ENCODE data around the gene ZDBF2.
"Not testable (repeated sequence)": the region's sequence is repeated elsewhere in the genome, so short reads cannot be mapped to it uniquely, and the experiment has no call there.

Gene ZDBF2

DNA sequence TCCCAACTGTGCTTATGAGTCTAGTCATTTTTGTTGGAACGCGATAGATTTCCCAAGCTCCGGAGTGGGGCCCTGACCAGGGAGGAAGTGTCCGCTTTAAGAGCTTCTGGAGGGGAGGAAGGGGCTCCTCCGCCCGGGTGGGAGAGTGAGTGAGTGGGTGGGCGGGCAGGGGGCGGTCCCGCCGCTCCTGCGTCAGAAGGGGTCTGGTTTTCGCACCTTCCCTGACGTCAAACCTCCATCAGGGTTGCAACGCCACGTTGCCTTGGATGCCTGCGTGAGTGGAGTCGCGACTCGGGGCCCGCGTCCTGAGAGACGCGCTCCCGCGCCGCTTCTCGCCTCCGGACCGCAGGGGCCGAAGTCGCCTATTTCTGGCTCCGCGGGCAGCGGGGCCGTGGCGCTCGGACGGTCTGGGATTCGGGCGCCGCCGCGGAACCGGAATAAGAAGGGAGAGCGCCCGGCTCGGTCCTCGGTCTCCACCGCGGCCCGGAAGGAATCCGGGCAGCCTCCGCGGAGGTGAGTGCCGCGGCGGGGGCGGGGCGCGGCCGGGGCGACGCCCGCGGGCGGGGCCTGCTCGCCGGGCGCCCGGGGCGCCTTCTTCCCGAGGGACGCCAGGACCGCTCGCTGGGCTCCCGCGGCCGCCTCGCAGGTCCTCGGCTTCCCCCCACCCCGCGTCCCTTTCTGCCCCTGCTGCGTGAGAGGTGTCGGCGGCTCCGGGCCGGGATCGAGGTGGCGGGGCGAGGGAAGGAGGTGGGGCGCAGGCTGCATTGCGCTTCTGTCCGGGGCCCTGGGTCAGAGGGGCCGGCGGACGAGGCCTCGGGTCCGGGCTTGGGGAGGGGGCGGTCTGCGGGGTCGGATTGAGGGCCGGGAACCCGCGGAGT is at the start of gene ZDBF2:
TSS of gene ZDBF2 (plus strand) at position 230 of the 878 bp plus-strand sequence. CDS start 7,187 bp downstream, outside the sequence.
- DNase-seq (ENCODE audit: low spot score): no peak

DNA sequence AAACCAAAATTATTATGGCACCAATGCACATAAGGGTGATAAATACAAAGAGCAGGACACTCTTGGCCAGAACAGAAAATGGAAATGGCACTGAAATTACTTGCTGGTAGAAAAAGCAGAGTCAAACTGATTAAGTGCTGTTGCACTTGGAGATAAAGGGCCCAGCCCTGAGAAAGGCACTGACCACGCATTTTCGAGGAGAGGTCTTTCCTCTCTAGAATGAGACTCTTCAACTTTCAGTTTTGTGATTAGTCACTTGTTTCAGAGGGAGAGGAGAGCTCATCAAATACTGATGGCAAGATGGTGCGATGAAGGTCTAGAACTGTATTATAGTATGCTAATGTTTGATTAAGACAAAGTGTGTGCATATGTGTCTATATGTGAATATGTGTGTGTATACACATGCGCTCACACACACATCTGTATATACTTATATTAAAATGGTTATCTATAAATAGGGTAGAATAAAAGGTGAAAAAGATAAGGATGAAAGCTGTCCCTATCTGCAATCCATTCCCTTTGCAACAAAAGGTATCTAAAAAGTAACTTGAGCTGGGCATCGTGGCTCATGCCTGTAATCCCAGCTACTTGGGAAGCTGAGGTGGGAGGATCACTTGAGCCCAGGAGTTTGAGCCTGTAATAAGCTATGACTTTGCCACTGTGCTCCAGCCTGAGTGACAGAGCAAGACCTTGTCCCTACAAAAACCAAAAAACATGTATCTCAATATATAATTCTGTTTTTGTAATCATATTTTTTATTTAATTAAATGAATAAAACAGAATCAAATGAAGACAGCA is 48.8 kb upstream of the ZDBF2 start:
- DNase-seq (ENCODE audit: low spot score): no peak

DNA sequence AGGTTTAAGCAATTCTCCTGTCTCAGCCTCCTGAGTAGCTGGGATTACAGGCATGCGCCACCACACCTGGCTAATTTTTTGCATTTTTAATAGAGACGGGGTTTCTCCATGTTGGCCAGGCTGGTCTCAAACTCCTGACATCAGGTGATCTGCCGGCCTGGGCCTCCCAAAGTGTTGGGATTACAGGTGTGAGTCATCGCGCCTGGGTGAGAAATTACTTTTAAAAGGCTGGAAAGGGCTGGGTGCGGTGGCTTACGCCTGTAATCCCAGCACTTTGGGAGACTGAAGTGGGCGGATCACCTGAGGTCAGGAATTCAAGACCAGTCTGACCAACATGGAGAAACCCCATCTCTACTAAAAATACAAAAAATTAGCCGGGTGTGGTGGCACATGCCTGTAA is 45.8 kb upstream of the ZDBF2 start:
- DNase-seq (ENCODE audit: low spot score): not testable (repeated sequence)

DNA sequence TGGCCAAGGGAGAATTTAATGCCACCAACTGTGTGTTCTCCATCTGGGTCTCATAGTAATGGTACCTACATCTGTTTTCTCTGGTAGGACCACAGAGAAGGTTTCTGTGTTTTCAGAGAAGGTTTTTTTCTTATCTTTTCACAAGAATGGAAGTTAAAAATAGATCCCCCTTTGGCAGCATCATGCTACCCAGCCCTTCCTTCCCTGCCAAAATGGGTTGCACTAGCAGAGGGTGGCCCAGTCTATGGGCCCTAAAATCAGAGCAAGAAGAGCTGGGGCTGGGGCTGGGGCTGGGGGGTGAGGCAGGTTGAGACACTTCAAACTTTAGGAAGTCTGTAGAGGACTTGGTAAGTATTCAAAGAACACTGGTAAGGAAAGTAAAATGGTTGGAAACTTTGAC is 44.8 kb upstream of the ZDBF2 start:
- DNase-seq (ENCODE audit: low spot score): no peak

DNA sequence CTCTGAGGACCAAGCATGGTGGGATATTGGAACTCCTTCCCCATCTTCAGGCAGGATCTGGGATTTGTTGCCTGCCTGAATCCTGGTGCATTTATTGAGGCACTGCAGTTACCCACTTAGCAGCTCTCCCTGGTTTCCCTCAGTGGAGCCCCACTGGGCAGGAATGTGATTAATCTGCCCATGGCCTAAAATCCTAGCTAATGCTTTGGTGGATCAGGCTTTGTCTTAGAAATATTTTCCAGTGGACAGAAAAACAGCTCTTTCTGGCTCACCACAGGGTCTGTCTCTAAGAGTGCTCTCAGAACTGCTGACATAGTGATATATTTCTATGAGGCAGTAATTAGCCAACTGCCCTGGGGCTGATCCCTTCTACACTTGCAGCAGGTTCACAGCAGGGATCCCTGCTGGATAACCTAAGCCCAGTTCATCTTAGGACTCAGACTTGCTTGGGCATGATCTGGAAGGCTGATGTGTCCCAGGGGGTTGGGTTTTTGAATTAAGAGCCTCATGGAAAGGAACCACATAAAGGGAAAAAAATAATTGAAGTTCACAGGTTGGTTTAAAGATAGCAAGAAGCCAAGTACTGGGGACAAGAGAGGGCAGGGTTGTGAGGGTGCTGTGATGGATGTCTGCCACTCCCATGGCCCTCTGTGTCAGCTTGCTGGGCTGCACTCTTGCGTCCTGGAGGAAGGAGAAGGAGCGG is 44.3 kb upstream of the ZDBF2 start:
- no peak for DNase-seq (ENCODE audit: low spot score)

DNA sequence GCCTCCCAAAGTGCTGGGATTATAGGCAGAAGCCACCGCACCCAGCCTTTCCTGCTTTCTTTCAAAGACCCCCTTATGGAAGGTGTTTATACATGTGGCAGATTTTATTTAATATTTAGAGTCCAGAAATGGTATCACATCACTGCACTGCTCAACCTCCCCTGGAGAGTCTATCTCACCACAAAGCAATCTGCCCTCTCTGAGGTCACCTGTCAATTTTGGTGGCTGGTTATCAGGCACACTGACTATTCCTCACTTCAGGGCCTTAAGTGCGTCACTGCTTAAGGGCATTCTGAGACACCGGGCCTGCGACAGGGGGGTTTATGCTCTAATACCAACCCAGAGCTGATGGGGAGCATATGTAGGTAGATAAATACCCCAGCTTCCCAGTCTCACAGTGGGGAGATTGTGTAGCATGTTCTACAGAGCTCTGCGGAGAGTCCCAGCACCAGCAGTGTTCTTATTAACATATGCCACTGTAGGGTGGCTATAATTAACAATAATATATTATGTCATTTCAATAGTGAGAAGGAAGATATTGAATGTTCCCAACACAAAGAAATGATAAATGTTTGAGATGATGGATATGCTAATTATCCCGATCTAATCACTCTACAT is 42.7 kb upstream of the ZDBF2 start:
- DNase-seq (ENCODE audit: low spot score): no peak

DNA sequence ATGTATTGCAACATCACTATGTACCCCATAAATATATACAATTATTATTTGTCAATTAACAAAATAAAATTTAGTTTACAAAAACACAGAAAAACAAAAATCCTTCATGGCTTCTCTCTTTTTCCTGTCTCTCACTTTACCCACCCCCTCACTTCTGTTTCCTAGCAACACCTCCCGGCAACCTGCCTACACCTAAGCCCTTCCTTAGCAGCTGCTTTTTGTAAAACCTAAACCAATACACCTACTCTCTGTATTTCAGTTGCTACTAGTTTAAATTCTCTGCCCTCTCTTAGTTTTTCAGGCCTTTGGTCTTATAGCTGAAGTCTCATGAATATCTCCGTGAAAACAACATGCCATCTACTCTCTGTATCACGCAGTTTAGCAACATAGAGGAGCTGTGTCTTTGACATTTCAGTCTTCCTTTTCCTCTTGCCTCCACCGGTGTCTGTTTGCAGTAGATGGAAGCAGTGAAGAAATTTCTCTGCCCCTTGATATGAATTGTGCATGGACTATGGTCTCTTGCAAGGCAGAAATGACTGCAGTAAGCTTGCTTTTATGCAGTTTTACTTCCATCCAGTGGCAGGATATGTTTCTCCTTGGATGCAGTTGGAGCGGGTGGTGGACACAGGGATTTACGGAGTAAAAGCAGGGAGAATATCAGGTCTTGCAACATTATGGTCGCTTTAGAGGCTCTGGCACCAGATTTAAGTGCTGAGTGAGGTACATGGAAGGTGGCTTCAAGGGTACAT is 42.0 kb upstream of the ZDBF2 start:
- DNase-seq (ENCODE audit: low spot score): no peak

DNA sequence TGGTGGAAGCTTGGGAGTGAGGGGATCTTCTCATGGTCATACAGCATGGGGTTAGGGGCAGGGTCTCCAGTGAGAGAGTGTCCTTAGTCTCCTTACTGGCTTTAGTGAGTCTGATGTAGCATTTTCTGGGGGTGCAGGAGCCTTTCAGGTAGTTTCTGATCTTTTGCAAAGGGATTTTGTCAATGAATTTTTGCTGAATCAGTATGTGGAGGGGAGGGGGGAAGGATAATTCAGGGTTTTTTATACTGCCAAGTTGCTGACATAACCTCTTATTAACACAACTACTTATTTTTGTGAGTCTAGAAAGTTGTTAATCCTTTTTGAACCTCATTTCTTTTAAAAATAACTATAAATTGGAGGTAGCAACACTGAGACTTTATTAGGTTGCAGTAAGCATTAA is 35.3 kb upstream of the ZDBF2 start:
- DNase-seq (ENCODE audit: low spot score): no peak

DNA sequence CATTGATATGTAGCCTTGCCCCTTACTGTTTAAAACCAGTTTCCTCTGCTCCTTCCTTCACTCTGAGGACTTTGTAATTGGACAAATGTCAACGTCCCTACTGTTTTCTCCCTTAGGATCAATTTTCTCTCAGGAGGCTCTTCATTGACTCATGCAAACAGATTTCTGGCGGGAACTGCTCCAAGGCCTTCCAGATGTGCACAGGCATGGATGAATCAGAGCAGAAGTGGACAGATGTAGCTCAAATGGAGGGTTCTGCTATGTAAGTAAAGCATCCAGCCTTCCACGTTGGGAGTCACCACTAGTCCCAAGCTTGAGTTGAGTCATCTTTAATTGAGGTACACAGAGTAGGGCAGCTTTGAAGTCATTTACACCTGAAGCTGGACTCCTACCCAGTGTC is 34.1 kb upstream of the ZDBF2 start:
- no peak for DNase-seq (ENCODE audit: low spot score)

DNA sequence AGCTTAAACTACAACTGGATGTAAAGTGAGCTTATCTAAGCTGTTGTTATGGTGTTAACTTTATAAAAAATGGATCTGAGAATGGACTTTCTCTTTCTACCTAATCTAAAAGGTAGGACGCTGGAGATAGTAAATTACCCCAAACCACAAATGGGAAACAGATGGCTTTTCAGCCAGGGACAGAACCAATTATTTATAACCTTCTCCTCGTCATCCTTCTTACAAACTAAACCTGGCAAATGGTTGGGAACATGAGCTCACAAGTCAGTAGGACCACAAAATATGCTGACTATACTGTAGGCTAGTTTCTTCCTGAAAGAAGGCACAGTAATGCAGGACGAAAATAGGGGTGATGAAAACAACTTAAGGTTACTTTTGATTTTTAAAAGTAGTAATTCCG is 32.7 kb upstream of the ZDBF2 start:
- no peak for DNase-seq (ENCODE audit: low spot score)

DNA sequence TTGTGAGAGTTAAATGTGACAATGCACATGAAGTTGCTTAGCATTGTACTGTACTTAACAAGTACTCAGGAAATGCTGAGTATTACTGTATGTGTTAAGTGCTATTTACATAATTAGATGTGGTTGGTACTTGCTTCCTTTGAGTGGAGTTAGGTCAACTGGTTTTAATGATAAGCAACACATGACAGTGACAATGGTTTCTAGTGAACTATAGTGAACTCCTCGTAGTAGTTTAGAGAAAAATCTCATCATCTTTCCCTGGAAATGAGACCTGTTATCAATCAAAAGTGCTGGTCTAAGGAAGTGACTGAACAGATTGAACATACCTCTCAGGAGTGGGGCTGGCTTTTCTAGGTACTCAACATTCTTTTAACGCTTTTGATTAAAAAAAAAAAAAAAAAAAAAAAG is 29.2 kb upstream of the ZDBF2 start:
- no peak for DNase-seq (ENCODE audit: low spot score)

DNA sequence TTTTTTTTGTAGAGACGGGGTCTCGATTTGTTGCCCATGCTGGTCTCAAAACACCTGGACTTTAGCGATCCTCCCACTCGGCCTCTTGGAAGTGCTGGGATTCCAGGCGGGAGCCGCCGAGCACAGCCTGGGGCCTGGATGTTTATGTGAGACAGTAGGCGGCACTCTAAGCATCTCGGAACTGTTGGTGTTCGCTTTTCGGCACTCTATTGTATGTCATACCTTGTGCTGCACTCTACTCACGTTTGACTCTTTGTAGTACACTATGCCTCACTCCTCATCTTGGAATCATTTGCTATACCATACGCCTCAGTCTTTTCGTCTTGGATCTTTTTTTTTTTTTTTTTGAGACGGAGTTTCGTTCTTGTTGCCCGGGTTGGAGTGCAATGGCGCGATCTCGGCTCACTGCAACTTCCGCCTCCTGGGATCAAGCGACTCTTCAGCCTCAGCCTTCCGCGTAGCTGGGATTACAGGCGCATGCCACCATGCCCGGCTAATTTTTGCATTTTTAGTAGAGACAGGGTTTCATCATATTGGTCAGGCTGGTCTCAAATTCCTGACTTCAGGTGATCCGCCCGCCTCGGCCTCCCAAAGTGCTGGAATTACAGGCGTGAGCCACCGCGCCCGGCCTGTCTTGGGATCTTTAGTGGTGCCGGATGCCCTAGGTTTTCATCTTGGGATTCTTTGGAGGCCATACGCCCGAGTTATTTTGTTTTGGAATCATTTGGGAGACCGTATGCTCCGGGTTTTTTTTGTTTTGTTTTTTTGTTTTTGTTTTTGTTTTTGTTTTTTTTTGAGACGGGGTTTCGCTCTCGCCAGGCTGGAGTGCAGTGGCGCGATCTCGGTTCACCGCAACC is 24.2 kb upstream of the ZDBF2 start:
- peak; percentile 16 for DNase-seq (ENCODE audit: low spot score)

DNA sequence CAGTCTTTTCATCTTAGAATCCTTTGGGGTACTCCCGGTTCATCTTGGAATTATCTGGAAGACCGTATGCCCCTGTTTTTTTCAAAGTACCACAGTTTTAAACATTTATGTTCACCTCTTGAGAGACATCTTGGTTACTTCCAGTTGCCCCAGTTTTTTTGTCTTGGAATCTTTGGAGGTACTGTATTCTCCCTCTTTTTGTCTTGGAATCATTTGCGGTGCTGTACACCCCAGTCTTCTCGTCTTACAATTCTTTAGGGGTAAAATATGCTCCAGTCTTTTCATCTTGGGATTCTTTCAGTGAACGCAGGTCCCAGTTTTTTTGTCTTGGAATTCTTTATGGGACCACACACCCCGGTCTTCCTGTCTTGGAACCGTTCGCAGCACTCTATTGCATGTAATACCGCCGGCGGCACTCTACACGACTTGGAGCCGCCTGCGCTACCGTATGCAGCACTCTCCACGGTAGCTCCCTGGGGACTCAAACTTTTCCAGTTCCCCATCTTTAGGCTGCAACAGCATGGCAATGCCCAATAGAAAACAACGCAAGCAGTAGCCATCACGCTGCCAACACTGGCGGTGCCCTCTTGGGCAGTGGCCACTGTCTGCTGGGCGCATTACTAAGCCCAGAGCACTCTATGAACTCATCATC is 21.2 kb upstream of the ZDBF2 start:
- DNase-seq (ENCODE audit: low spot score): no peak

DNA sequence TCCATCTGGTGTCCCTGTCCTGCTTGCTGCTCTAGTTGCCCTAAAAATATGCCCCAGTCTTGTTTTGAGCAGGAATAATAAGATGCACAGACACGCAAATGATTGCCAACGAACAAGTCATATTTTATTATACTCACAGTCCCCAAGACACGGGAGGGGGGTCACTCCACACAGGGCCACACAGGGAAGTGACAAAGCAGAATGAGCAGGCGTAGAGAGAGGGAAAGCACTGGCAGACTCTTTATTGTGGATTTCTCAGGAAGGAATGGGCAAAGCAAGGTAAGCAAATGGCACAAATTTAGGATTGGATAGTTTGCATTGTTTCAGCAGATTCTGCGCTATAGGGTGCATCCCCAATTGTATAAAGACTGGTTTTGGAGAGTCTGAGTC is 20.7 kb upstream of the ZDBF2 start:
- no peak for DNase-seq (ENCODE audit: low spot score)

DNA sequence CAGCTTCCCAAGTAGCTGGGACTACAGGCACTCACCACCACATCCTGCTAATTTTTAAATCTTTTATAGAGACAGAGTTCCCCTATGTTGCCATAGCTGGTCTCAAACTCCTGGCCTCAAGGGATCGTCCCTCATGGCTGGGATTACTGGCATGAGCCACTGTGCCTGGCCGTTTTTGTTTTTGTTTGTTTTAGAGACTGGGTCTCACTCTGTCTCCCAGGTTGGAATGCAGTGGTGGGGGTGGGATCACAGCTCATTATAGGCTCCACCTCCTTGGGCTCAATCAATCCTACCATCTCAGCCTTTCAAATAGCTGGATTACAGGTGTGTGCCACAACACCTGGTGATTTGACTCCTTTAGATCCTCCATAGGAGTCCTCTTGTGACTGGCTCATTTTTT is 19.5 kb upstream of the ZDBF2 start:
- DNase-seq (ENCODE audit: low spot score): no peak

DNA sequence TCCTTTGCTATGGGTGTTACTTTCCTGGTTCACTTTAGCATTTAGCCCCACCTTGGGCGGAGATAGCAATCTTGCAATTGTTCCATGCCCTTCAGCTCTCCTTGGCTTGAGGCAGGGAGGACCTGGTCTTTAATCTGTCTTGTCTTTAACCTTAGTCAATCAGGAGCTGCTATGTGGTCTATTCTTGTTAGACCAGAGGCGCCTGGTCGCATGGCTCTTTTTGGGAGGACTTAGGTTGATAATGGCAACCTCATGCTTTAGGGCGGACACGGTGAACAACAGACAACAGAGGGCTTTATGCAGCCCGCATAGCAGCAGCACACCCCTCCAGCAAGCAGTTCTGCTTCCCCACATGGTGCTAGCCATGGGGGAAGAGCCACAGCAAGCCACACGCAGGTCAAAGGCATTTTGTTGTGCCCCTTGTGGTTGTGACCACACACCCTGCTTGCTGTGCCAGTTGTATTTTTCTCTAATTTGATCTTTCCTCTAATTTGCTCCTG is 17.7 kb upstream of the ZDBF2 start:
- DNase-seq (ENCODE audit: low spot score): no peak

DNA sequence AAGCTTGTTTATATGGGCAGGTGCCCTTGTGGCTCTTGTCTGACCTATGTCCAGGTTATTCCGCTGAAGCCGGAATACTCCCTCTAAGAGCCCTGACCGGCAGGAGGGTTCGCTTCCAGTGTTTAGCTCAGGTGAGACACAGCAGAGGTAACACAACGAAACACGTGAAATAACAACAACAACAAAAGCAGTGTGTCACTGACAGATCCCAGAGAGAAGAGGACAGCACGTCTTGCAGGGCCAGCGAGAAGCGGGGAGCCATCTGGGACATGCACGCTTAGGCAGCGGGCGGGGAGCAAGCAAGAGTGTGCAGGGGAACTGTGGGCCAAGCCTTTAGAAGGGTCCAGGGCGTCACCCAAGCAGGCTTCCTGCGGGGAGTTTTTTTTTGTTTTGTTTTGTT is 17.1 kb upstream of the ZDBF2 start:
- no peak for DNase-seq (ENCODE audit: low spot score)

DNA sequence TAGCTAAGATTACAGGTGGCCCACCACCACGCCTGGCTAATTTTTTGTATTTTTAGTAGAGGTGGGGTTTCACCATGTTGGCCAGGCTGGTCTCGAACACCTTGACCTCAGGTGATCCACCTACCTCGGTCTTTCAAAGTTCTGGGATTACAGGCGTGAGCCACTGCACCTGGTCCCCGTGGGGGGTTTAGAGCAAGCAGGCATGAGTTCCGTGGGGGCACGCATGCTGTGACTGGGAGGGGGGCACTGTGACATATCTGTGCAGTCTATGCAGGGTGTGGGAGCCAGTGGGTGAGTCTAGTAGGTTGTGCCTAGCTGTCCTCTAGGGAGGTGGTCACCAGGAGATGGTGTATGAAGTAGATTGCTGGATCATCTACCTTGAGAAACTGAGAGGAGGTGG is 16.6 kb upstream of the ZDBF2 start:
- DNase-seq (ENCODE audit: low spot score): no peak

DNA sequence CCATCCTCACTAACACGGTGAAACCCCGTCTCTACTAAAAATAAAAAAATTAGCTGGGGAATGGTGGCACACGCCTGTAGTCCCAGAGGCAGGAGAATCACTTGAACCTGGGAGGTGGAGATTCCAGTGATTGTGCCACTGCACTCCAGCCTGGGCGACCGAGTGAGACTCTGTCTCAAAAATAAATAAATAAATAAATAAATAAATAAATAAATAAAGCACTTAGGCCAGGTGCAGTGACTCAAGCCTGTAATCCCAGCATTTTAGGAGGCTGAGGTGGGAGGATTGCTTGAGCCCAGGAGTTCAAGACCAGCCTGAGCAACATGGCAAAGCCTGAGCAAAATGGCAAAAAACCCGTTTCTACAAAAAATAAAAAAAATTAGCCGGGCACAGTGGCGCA is 15.8 kb upstream of the ZDBF2 start:
- DNase-seq (ENCODE audit: low spot score): not testable (repeated sequence)

All from kidney capillary endothelial cell (primary cell).